COLO668 (cell line): ENCODE measurements around the gene RASSF5.

Experiments
- DNase-seq: peaks from one replicate; lab custom pipeline; 2025; ENCODE audit not compliant: unreplicated experiment; lab: John Stamatoyannopoulos, UW

The RASSF5 gene

GRCh38 chr1:206513312-206514111 lies 6.2 kb downstream of the RASSF5 start:
- no peak for DNase-seq

- DNase-seq, result no peak
Observed at GRCh38 chr1:206514813-206515387, 7.6 kb downstream of the RASSF5 start.

- no peak for DNase-seq
Observed at GRCh38 chr1:206516728-206516990, 9.3 kb downstream of the RASSF5 start.

- no peak for DNase-seq
Observed at GRCh38 chr1:206517784-206518183, 10.5 kb downstream of the RASSF5 start.

- DNase-seq, result no peak
Observed at GRCh38 chr1:206518206-206518605, 10.9 kb downstream of the RASSF5 start.

GRCh38 chr1:206518743-206519142 lies 11.4 kb downstream of the RASSF5 start:
- no peak for DNase-seq

- peak; percentile 51 for DNase-seq
Observed at GRCh38 chr1:206521127-206521526, 13.8 kb downstream of the RASSF5 start.

GRCh38 chr1:206521694-206522402 lies 14.5 kb downstream of the RASSF5 start:
- no peak for DNase-seq

GRCh38 chr1:206524739-206525364 lies 17.5 kb downstream of the RASSF5 start:
- no peak for DNase-seq

- DNase-seq, result no peak
Observed at GRCh38 chr1:206526064-206526911, 19.0 kb downstream of the RASSF5 start.

- DNase-seq, result no peak
Observed at GRCh38 chr1:206529425-206529824, 22.1 kb downstream of the RASSF5 start.

GRCh38 chr1:206532368-206532767 lies 25.0 kb downstream of the RASSF5 start:
- no peak for DNase-seq

GRCh38 chr1:206534552-206534951 lies 27.2 kb downstream of the RASSF5 start:
- no peak for DNase-seq

GRCh38 chr1:206535853-206536188 lies 28.5 kb downstream of the RASSF5 start:
- no peak for DNase-seq

GRCh38 chr1:206537141-206537540 lies 29.8 kb downstream of the RASSF5 start:
- no peak for DNase-seq

GRCh38 chr1:206538086-206538770 lies 30.9 kb downstream of the RASSF5 start:
- no peak for DNase-seq

- no peak for DNase-seq
Observed at GRCh38 chr1:206538901-206539640, 31.7 kb downstream of the RASSF5 start.

- DNase-seq, result no peak
Observed at GRCh38 chr1:206540044-206540780, 32.9 kb downstream of the RASSF5 start.

- no peak for DNase-seq
Observed at GRCh38 chr1:206541236-206541833, 34.0 kb downstream of the RASSF5 start.
